Measurements from ENCODE around the gene MSX1.

MSX1 gene

DNA sequence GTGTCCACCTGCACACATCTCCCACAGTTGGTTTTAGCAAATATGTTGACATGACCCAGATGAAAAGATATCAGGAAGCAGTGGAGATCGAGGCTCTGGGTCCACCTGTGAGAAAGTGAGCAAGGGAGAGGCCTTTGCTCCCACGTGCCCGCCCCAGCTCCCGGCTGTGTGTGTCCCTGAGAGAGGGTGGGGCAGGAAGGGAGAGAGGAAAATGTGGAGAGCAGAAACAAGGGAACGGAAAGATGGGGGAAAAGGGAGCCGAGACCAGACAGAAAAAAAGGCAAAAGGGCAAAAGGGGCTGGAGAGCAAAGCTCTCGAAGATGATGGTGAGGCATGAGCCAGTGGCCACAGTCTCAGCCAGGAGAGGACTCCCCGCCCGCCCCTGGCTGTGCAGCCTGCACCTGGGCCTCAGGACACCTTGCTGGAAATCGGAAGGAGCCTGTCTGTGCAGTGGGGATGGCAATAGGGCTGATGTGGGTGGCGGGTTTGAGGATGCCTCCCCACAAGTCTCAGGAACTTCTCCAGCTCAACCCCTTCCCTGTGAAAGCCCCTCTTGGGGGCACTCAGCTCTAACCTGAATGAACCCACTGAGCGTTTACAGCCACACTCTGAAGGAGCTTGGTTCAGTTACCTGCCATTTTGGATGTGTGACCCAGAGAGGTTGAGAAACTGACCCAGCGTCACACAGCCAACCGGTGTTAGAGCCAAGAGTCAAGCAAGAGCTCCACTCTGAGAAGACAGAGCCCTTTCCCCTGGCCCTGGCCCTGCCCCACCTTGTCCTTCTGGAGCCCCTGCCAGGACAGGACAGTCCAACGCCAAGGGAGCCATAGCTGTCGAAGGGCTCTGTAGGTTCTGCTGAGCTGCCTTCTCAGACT, 20.3 kb upstream of the MSX1 start:
- Histone ChIP-seq H3K36me3 (ENCODE audit: control insufficient read depth in 5 of 5, insufficient read depth in 5 of 5, low read length in 5 of 5) (no peaks in the 10 kb centered on the region), H3K4me3 (ENCODE audit: low read depth in 1 of 5, low read length in 5 of 5) (no peak overlapping the region), H3K27ac (ENCODE audit: low read depth, low read length) (no peak overlapping the region), H3K9ac (ENCODE audit: low read length in 5 of 5) (no peak overlapping the region), H3K4me1 (ENCODE audit: control insufficient read depth in 5 of 5, insufficient read depth in 5 of 5, low read length in 5 of 5) (no peaks in the 10 kb centered on the region), H3K27me3 (ENCODE audit: control insufficient read depth in 5 of 5, insufficient read depth in 4 of 5, low read length in 5 of 5) (peaks cover 5 to 24% (median 19%) of the 10 kb centered on the region in 5 donors), H3K9me3 (ENCODE audit: control insufficient read depth in 5 of 5, low read length in 5 of 5) (peaks cover 0 to 8% (median 5%) of the 10 kb centered on the region in 5 donors)

DNA sequence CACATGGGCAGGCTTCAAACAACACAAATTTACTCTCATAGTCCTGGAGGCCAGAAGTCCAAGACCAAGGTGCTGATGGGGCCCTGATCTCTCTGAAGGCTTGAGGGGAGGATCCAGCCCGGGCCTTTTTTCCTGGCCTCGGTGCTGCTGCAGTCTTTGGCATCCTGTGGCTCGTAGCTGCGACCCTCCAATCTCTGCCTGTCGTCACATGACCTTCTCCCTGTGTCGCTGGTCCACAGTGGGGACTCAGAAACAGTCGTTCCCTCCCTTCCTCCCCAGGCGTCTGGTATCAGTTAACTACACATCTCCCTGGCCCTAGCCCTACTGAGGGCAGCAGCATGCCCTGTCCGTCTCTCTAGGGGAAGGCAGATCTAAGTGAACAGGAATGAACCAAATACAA, 19.1 kb upstream of the MSX1 start:
- peaks cover 7 to 30% (median 25%) of the 10 kb centered on the region in 5 donors for H3K27me3 ChIP-seq (ENCODE audit: control insufficient read depth in 5 of 5, insufficient read depth in 4 of 5, low read length in 5 of 5)
- peaks cover 0 to 8% (median 5%) of the 10 kb centered on the region in 5 donors for H3K9me3 ChIP-seq (ENCODE audit: control insufficient read depth in 5 of 5, low read length in 5 of 5)
- no peak overlapping the region for H3K4me3 ChIP-seq (ENCODE audit: low read depth in 1 of 5, low read length in 5 of 5)
- H3K4me1 ChIP-seq (ENCODE audit: control insufficient read depth in 5 of 5, insufficient read depth in 5 of 5, low read length in 5 of 5), result no peaks in the 10 kb centered on the region
- H3K9ac ChIP-seq (ENCODE audit: low read length in 5 of 5), result no peak overlapping the region
- H3K36me3 ChIP-seq (ENCODE audit: control insufficient read depth in 5 of 5, insufficient read depth in 5 of 5, low read length in 5 of 5), result no peaks in the 10 kb centered on the region
- H3K27ac ChIP-seq (ENCODE audit: low read depth, low read length), result no peak overlapping the region

DNA sequence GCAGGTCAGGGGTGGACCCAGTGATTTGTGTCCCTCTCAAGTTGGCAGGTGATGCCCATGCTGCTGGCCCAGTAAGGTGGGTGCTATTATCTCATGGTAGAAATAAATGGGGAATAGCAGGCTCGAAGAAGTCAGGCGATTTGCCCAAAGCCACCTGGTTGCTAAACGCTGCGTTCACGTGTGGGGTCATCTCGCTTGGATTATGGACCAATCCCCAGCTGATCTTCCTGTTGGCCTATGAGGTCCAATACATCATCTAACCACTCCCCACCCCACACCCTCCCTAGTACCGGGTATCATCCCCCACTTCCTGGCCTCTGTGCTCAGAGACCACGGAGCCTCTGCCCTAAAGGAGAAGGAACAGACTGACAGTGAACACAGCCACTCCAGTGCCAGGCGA, 18.3 kb upstream of the MSX1 start:
- H3K36me3 ChIP-seq (ENCODE audit: control insufficient read depth in 5 of 5, insufficient read depth in 5 of 5, low read length in 5 of 5), result no peaks in the 10 kb centered on the region
- no peak overlapping the region for H3K4me3 ChIP-seq (ENCODE audit: low read depth in 1 of 5, low read length in 5 of 5)
- H3K4me1 ChIP-seq (ENCODE audit: control insufficient read depth in 5 of 5, insufficient read depth in 5 of 5, low read length in 5 of 5), result no peaks in the 10 kb centered on the region
- peaks cover 7 to 30% (median 25%) of the 10 kb centered on the region in 5 donors for H3K27me3 ChIP-seq (ENCODE audit: control insufficient read depth in 5 of 5, insufficient read depth in 4 of 5, low read length in 5 of 5)
- H3K9me3 ChIP-seq (ENCODE audit: control insufficient read depth in 5 of 5, low read length in 5 of 5), result peaks cover 0 to 2% (median 2%) of the 10 kb centered on the region in 5 donors
- no peak overlapping the region for H3K27ac ChIP-seq (ENCODE audit: low read depth, low read length)
- H3K9ac ChIP-seq (ENCODE audit: low read length in 5 of 5), result no peak overlapping the region

GRCh38 chr4:4842476-4843441, 16.7 kb upstream of the MSX1 start:
- Histone ChIP-seq H3K9ac (ENCODE audit: low read length in 5 of 5) (no peak overlapping the region), H3K9me3 (ENCODE audit: control insufficient read depth in 5 of 5, low read length in 5 of 5) (no peaks in the 10 kb centered on the region), H3K4me1 (ENCODE audit: control insufficient read depth in 5 of 5, insufficient read depth in 5 of 5, low read length in 5 of 5) (no peaks in the 10 kb centered on the region), H3K27me3 (ENCODE audit: control insufficient read depth in 5 of 5, insufficient read depth in 4 of 5, low read length in 5 of 5) (peaks cover 7 to 40% (median 28%) of the 10 kb centered on the region in 5 donors), H3K36me3 (ENCODE audit: control insufficient read depth in 5 of 5, insufficient read depth in 5 of 5, low read length in 5 of 5) (no peaks in the 10 kb centered on the region), H3K27ac (ENCODE audit: low read depth, low read length) (no peak overlapping the region), H3K4me3 (ENCODE audit: low read depth in 1 of 5, low read length in 5 of 5) (no peak overlapping the region)

DNA sequence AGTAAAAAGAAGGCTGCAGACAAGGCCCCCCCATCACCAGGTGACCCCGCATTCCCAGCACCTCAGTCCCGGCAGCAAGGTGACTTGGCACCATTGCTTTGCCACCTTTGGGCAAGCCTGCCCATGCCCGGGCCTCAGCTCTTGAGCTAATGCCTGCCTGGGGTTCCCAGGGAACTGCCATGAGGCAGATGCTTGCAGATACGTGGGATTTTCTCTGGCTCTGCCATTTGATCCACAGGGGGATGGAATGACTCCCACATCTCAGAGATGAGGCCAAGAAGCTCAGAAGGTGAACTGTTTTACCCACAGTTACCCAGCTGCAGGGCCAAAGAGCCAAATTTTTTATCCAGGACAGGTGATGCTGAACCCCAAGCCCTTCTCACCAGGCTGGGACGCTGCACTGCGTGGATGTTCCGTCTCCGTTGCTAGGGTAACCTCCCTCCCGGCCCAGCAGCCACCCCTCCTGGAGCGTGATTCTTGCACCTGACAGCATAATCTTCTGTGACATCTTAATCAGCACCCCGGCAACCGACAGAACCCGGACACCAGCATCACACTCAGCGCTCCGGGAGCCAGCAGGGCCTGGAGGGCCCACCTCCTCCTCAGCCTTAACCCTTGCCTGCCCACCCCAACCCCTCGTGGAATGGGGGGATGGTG, 15.7 kb upstream of the MSX1 start:
- no peaks in the 10 kb centered on the region for H3K9me3 ChIP-seq (ENCODE audit: control insufficient read depth in 5 of 5, low read length in 5 of 5)
- no peaks in the 10 kb centered on the region for H3K36me3 ChIP-seq (ENCODE audit: control insufficient read depth in 5 of 5, insufficient read depth in 5 of 5, low read length in 5 of 5)
- H3K4me1 ChIP-seq (ENCODE audit: control insufficient read depth in 5 of 5, insufficient read depth in 5 of 5, low read length in 5 of 5), result no peaks in the 10 kb centered on the region
- peaks cover 7 to 45% (median 28%) of the 10 kb centered on the region in 5 donors for H3K27me3 ChIP-seq (ENCODE audit: control insufficient read depth in 5 of 5, insufficient read depth in 4 of 5, low read length in 5 of 5)
- no peak overlapping the region for H3K27ac ChIP-seq (ENCODE audit: low read depth, low read length)
- no peak overlapping the region for H3K9ac ChIP-seq (ENCODE audit: low read length in 5 of 5)
- H3K4me3 ChIP-seq (ENCODE audit: low read depth in 1 of 5, low read length in 5 of 5), result no peak overlapping the region

GRCh38 chr4:4845027-4845426, 14.4 kb upstream of the MSX1 start:
- H3K9ac ChIP-seq (ENCODE audit: low read length in 5 of 5), result no peak overlapping the region
- H3K4me1 ChIP-seq (ENCODE audit: control insufficient read depth in 5 of 5, insufficient read depth in 5 of 5, low read length in 5 of 5), result no peaks in the 10 kb centered on the region
- no peaks in the 10 kb centered on the region for H3K36me3 ChIP-seq (ENCODE audit: control insufficient read depth in 5 of 5, insufficient read depth in 5 of 5, low read length in 5 of 5)
- no peak overlapping the region for H3K4me3 ChIP-seq (ENCODE audit: low read depth in 1 of 5, low read length in 5 of 5)
- no peak overlapping the region for H3K27ac ChIP-seq (ENCODE audit: low read depth, low read length)
- H3K9me3 ChIP-seq (ENCODE audit: control insufficient read depth in 5 of 5, low read length in 5 of 5), result no peaks in the 10 kb centered on the region
- peaks cover 12 to 56% (median 31%) of the 10 kb centered on the region in 5 donors for H3K27me3 ChIP-seq (ENCODE audit: control insufficient read depth in 5 of 5, insufficient read depth in 4 of 5, low read length in 5 of 5)

- Histone ChIP-seq H3K4me1 (ENCODE audit: control insufficient read depth in 5 of 5, insufficient read depth in 5 of 5, low read length in 5 of 5) (no peaks in the 10 kb centered on the region), H3K9ac (ENCODE audit: low read length in 5 of 5) (no peak overlapping the region), H3K4me3 (ENCODE audit: low read depth in 1 of 5, low read length in 5 of 5) (no peak overlapping the region), H3K9me3 (ENCODE audit: control insufficient read depth in 5 of 5, low read length in 5 of 5) (no peaks in the 10 kb centered on the region), H3K27me3 (ENCODE audit: control insufficient read depth in 5 of 5, insufficient read depth in 4 of 5, low read length in 5 of 5) (peaks cover 14 to 57% (median 37%) of the 10 kb centered on the region in 5 donors), H3K36me3 (ENCODE audit: control insufficient read depth in 5 of 5, insufficient read depth in 5 of 5, low read length in 5 of 5) (no peaks in the 10 kb centered on the region), H3K27ac (ENCODE audit: low read depth, low read length) (no peak overlapping the region)
Measured at GRCh38 chr4:4847011-4847410, 12.5 kb upstream of the MSX1 start.

DNA sequence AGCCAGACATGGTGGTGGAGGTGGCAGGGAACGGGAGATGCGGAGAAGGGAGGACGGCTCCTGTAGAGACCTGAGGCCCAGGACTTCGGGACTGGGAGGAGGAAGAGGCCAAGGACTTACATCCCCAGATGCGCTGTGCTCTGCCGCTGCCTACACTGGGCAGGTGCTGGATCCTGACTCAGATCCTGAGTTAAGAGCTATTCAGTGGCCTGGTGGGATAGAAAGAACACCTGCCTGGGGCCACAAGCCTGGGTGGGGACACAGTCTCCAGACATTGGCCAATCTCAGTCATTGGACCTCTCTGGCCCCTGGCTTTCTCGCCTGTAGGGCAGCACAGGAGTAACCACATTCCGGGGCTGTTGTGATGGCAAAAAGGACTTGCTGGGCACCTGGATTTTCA, 10.9 kb upstream of the MSX1 start:
- Histone ChIP-seq H3K9ac (ENCODE audit: low read length in 5 of 5) (no peak overlapping the region), H3K27ac (ENCODE audit: low read depth, low read length) (no peak overlapping the region), H3K36me3 (ENCODE audit: control insufficient read depth in 5 of 5, insufficient read depth in 5 of 5, low read length in 5 of 5) (no peaks in the 10 kb centered on the region), H3K4me3 (ENCODE audit: low read depth in 1 of 5, low read length in 5 of 5) (no peak overlapping the region), H3K27me3 (ENCODE audit: control insufficient read depth in 5 of 5, insufficient read depth in 4 of 5, low read length in 5 of 5) (peaks cover 17 to 68% (median 40%) of the 10 kb centered on the region in 5 donors), H3K4me1 (ENCODE audit: control insufficient read depth in 5 of 5, insufficient read depth in 5 of 5, low read length in 5 of 5) (peaks cover 4 to 15% (median 13%) of the 10 kb centered on the region in 5 donors), H3K9me3 (ENCODE audit: control insufficient read depth in 5 of 5, low read length in 5 of 5) (no peaks in the 10 kb centered on the region)

DNA sequence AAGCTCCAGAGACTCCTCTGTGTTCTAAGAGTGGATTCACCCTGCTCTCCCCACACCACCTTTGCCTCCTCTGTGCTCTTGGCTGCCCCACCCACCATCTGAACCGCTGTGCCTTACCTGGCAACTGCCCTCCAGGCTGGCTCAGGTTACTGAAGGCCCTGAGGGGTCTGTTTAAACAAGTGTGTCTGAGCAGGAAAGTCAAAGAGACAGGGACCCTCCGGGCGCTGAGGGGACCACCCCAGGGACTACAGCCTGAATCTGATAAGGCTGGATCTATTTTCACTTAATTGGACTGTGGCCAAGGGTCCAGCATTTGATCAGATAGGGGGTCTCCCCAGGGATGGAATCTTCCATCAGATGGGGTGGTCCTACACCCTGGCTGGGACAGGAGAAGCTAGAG, 10.4 kb upstream of the MSX1 start:
- H3K4me3 ChIP-seq (ENCODE audit: low read depth in 1 of 5, low read length in 5 of 5), result no peak overlapping the region
- H3K27ac ChIP-seq (ENCODE audit: low read depth, low read length), result no peak overlapping the region
- H3K36me3 ChIP-seq (ENCODE audit: control insufficient read depth in 5 of 5, insufficient read depth in 5 of 5, low read length in 5 of 5), result no peaks in the 10 kb centered on the region
- H3K9ac ChIP-seq (ENCODE audit: low read length in 5 of 5), result no peak overlapping the region
- H3K4me1 ChIP-seq (ENCODE audit: control insufficient read depth in 5 of 5, insufficient read depth in 5 of 5, low read length in 5 of 5), result peaks cover 4 to 18% (median 17%) of the 10 kb centered on the region in 5 donors
- no peaks in the 10 kb centered on the region for H3K9me3 ChIP-seq (ENCODE audit: control insufficient read depth in 5 of 5, low read length in 5 of 5)
- H3K27me3 ChIP-seq (ENCODE audit: control insufficient read depth in 5 of 5, insufficient read depth in 4 of 5, low read length in 5 of 5), result peaks cover 16 to 67% (median 46%) of the 10 kb centered on the region in 5 donors

Measured in subcutaneous abdominal adipose tissue (tissue), 5 donors.